ENCODE data around the gene DHRS1.
"Not testable (repeated sequence)": the region's sequence is repeated elsewhere in the genome, so short reads cannot be mapped to it uniquely, and the experiment has no call there.

DHRS1 gene

GRCh38 chr14:24261969-24262327 lies 37.6 kb downstream of the DHRS1 start:
- DNase-seq: no peak

- DNase-seq: no peak
Observed at GRCh38 chr14:24261256-24261968, 38.2 kb downstream of the DHRS1 start.

GRCh38 chr14:24260780-24261157 lies 38.8 kb downstream of the DHRS1 start:
- DNase-seq: no peak

GRCh38 chr14:24260026-24260779 lies 39.4 kb downstream of the DHRS1 start:
- no peak for DNase-seq

- no peak for DNase-seq
Observed at GRCh38 chr14:24259282-24260025, 40.1 kb downstream of the DHRS1 start.

- no peak for DNase-seq
Observed at GRCh38 chr14:24258548-24259265, 40.9 kb downstream of the DHRS1 start.

- DNase-seq: no peak
Observed at GRCh38 chr14:24258119-24258518, 41.5 kb downstream of the DHRS1 start.

GRCh38 chr14:24256960-24257359 lies 42.6 kb downstream of the DHRS1 start:
- no peak for DNase-seq

GRCh38 chr14:24255931-24256711 lies 43.5 kb downstream of the DHRS1 start:
- DNase-seq: no peak

- no peak for DNase-seq
Observed at GRCh38 chr14:24255438-24255837, 44.1 kb downstream of the DHRS1 start.

GRCh38 chr14:24254630-24255392 lies 44.8 kb downstream of the DHRS1 start:
- DNase-seq: no peak

- DNase-seq: no peak
Observed at GRCh38 chr14:24253936-24254335, 45.6 kb downstream of the DHRS1 start.

GRCh38 chr14:24252289-24253124 lies 47.1 kb downstream of the DHRS1 start:
- DNase-seq: no peak

GRCh38 chr14:24251880-24252288 lies 47.7 kb downstream of the DHRS1 start:
- DNase-seq: no peak

- DNase-seq: no peak
Observed at GRCh38 chr14:24250354-24250753, 49.2 kb downstream of the DHRS1 start.

GRCh38 chr14:24249230-24250021 lies 50.2 kb downstream of the DHRS1 start:
- no peak for DNase-seq

- no peak for DNase-seq
Observed at GRCh38 chr14:24247422-24247821, 52.2 kb downstream of the DHRS1 start.

GRCh38 chr14:24246765-24247212 lies 52.8 kb downstream of the DHRS1 start:
- DNase-seq: no peak

- not testable (repeated sequence) for DNase-seq
Observed at GRCh38 chr14:24245350-24245749, 54.2 kb downstream of the DHRS1 start.

Measured in NCI-H1417 treated with DMSO at 0.1 percent for 48 hours (cell line).